ENCODE measurements around the gene EGFL7.

The EGFL7 gene

DNA sequence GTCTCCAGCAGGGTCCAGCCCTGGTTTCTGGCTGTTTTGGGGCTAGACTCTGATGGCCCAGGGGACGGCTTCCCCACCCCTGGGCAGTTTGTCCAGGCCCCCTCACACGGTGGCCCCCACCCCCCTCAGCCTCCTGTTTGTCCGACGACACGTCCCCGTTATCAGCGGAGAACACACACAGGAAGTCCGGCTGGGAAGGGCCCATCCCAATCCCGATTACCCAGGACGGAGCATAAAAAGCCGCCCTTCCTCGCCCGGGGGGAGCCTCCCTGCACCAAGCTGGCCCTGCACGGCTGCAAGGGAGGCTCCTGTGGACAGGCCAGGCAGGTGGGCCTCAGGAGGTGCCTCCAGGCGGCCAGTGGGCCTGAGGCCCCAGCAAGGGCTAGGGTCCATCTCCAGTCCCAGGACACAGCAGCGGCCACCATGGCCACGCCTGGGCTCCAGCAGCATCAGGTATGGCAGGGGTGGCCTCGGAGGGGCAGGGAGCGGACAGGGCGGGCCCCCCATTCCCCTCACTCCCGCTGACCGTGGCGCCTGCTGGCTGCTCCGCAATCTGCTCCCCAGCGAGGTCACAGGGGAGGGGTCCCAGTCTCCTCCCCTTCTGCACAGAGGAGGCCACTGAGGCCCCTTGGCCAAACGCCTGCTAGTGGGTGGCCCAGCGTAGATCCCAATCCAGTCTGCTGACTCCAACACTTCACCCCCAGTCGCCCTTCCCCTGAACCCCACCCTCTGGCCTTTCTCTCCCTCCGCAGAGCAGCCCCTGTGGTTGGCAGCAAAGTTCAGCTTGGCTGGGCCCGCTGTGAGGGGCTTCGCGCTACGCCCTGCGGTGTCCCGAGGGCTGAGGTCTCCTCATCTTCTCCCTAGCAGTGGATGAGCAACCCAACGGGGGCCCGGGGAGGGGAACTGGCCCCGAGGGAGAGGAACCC is at the start of gene EGFL7:
Gene EGFL7, plus strand, starts transcription at position 261 of the 926 bp plus-strand sequence. CDS start 5,367 bp downstream, outside the sequence.
- no peak for TF ChIP-seq YY1 (IDR thresholded peaks at IDR 0.05; ENCODE audit: insufficient read depth, insufficient read length)
- TF ChIP-seq SUZ12 (IDR thresholded peaks at IDR 0.05; ENCODE audit: extremely low read depth, insufficient read depth, insufficient read length), result no peak
- TF ChIP-seq ZNF274 (IDR thresholded peaks at IDR 0.05; ENCODE audit: low read depth, low read length), result no peak
- Histone ChIP-seq H3K9me3 (ENCODE audit: insufficient read depth, low read length) (no peaks in the 10 kb centered on the region), H3K9ac (ENCODE audit: insufficient read length, low read depth) (peak within 1 kb of the TSS; percentile 44), H3K36me3 (ENCODE audit: insufficient read depth, insufficient read length, low read length) (no peaks in the 10 kb centered on the region), H3K4me3 (ENCODE audit: insufficient read length, low read depth) (no peak within 1 kb of the TSS), H3K27me3 (ENCODE audit: insufficient read depth, insufficient read length) (peaks cover 15% of the 10 kb centered on the region), H3K4me1 (ENCODE audit: insufficient read depth, insufficient read length) (peaks cover 26% of the 10 kb centered on the region)
- DNase-seq (ENCODE audit: low read depth, low spot score), result no peak

GRCh38 chr9:136613824-136614371 is 48.8 kb upstream of the EGFL7 start:
- Histone ChIP-seq H3K27me3 (ENCODE audit: insufficient read depth, insufficient read length) (no peaks in the 10 kb centered on the region), H3K36me3 (ENCODE audit: insufficient read depth, insufficient read length, low read length) (no peaks in the 10 kb centered on the region), H3K4me3 (ENCODE audit: insufficient read length, low read depth) (no peak overlapping the region), H3K4me1 (ENCODE audit: insufficient read depth, insufficient read length) (peaks cover 41% of the 10 kb centered on the region), H3K9ac (ENCODE audit: insufficient read length, low read depth) (peak overlapping the region; percentile 50), H3K9me3 (ENCODE audit: insufficient read depth, low read length) (no peaks in the 10 kb centered on the region)
- no peak for DNase-seq (ENCODE audit: low read depth, low spot score)
- TF ChIP-seq YY1 (IDR thresholded peaks at IDR 0.05; ENCODE audit: insufficient read depth, insufficient read length) (no peak), SUZ12 (IDR thresholded peaks at IDR 0.05; ENCODE audit: extremely low read depth, insufficient read depth, insufficient read length) (no peak), ZNF274 (IDR thresholded peaks at IDR 0.05; ENCODE audit: low read depth, low read length) (no peak)

DNA sequence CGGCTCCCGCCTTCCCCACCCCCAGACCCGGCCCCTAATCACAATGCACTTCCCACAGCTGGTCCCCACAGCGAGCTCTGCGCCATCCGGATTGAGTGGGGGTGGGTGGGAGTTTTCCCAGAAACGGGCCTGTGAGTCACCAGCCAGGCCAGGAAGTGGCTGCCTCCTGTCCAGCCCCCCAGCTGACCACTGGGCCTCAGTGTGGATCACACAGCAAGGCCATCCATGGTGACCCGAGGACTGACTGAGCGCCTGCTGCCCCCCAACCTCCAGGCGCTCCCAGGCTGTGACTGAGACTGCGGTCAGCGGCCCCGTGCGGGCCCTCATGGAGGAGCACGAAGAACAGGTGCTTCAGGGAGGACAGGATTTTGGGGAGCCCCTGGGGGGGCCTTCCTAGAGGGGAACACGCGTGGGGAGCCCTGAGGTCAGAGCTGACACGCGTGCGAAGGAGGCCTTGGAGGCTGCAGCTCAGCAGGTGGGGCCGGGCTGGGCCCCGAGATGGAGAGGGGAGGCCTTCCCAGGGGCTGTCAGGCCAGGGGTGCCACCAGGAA is 48.3 kb upstream of the EGFL7 start:
- no peak overlapping the region for H3K9ac ChIP-seq (ENCODE audit: insufficient read length, low read depth)
- DNase-seq (ENCODE audit: low read depth, low spot score), result no peak
- no peaks in the 10 kb centered on the region for H3K36me3 ChIP-seq (ENCODE audit: insufficient read depth, insufficient read length, low read length)
- no peak overlapping the region for H3K4me3 ChIP-seq (ENCODE audit: insufficient read length, low read depth)
- H3K27me3 ChIP-seq (ENCODE audit: insufficient read depth, insufficient read length), result no peaks in the 10 kb centered on the region
- H3K9me3 ChIP-seq (ENCODE audit: insufficient read depth, low read length), result no peaks in the 10 kb centered on the region
- TF ChIP-seq ZNF274 (IDR thresholded peaks at IDR 0.05; ENCODE audit: low read depth, low read length), result no peak
- no peak for TF ChIP-seq SUZ12 (IDR thresholded peaks at IDR 0.05; ENCODE audit: extremely low read depth, insufficient read depth, insufficient read length)
- H3K4me1 ChIP-seq (ENCODE audit: insufficient read depth, insufficient read length), result peaks cover 38% of the 10 kb centered on the region

GRCh38 chr9:136614967-136615623 is 47.6 kb upstream of the EGFL7 start:
- H3K4me3 ChIP-seq (ENCODE audit: insufficient read length, low read depth), result no peak overlapping the region
- H3K4me1 ChIP-seq (ENCODE audit: insufficient read depth, insufficient read length), result peaks cover 33% of the 10 kb centered on the region
- H3K9me3 ChIP-seq (ENCODE audit: insufficient read depth, low read length), result no peaks in the 10 kb centered on the region
- peak overlapping the region; percentile 17 for H3K9ac ChIP-seq (ENCODE audit: insufficient read length, low read depth)
- no peaks in the 10 kb centered on the region for H3K27me3 ChIP-seq (ENCODE audit: insufficient read depth, insufficient read length)
- no peak for DNase-seq (ENCODE audit: low read depth, low spot score)
- TF ChIP-seq ZNF274 (IDR thresholded peaks at IDR 0.05; ENCODE audit: low read depth, low read length) (no peak), YY1 (IDR thresholded peaks at IDR 0.05; ENCODE audit: insufficient read depth, insufficient read length) (no peak), SUZ12 (IDR thresholded peaks at IDR 0.05; ENCODE audit: extremely low read depth, insufficient read depth, insufficient read length) (no peak)
- no peaks in the 10 kb centered on the region for H3K36me3 ChIP-seq (ENCODE audit: insufficient read depth, insufficient read length, low read length)

GRCh38 chr9:136615631-136616306 is 46.9 kb upstream of the EGFL7 start:
- DNase-seq (ENCODE audit: low read depth, low spot score), result no peak
- TF ChIP-seq SUZ12 (IDR thresholded peaks at IDR 0.05; ENCODE audit: extremely low read depth, insufficient read depth, insufficient read length) (no peak), ZNF274 (IDR thresholded peaks at IDR 0.05; ENCODE audit: low read depth, low read length) (no peak), YY1 (IDR thresholded peaks at IDR 0.05; ENCODE audit: insufficient read depth, insufficient read length) (no peak)
- H3K4me1 ChIP-seq (ENCODE audit: insufficient read depth, insufficient read length), result peaks cover 33% of the 10 kb centered on the region
- no peak overlapping the region for H3K9ac ChIP-seq (ENCODE audit: insufficient read length, low read depth)
- H3K27me3 ChIP-seq (ENCODE audit: insufficient read depth, insufficient read length), result no peaks in the 10 kb centered on the region
- H3K36me3 ChIP-seq (ENCODE audit: insufficient read depth, insufficient read length, low read length), result no peaks in the 10 kb centered on the region
- no peak overlapping the region for H3K4me3 ChIP-seq (ENCODE audit: insufficient read length, low read depth)
- no peaks in the 10 kb centered on the region for H3K9me3 ChIP-seq (ENCODE audit: insufficient read depth, low read length)

- Histone ChIP-seq H3K27me3 (ENCODE audit: insufficient read depth, insufficient read length) (no peaks in the 10 kb centered on the region), H3K4me1 (ENCODE audit: insufficient read depth, insufficient read length) (peaks cover 34% of the 10 kb centered on the region), H3K4me3 (ENCODE audit: insufficient read length, low read depth) (no peak overlapping the region), H3K9me3 (ENCODE audit: insufficient read depth, low read length) (no peaks in the 10 kb centered on the region), H3K9ac (ENCODE audit: insufficient read length, low read depth) (no peak overlapping the region), H3K36me3 (ENCODE audit: insufficient read depth, insufficient read length, low read length) (no peaks in the 10 kb centered on the region)
- no peak for TF ChIP-seq ZNF274 (IDR thresholded peaks at IDR 0.05; ENCODE audit: low read depth, low read length)
- TF ChIP-seq SUZ12 (IDR thresholded peaks at IDR 0.05; ENCODE audit: extremely low read depth, insufficient read depth, insufficient read length), result no peak
- TF ChIP-seq YY1 (IDR thresholded peaks at IDR 0.05; ENCODE audit: insufficient read depth, insufficient read length), result no peak
- DNase-seq (ENCODE audit: low read depth, low spot score), result no peak
Observed at GRCh38 chr9:136616307-136616635, 46.4 kb upstream of the EGFL7 start.

Measured in NT2/D1 (cell line).